ENCODE data around the gene IRX5. TPM values are rescaled to one million over a fixed set of nuclear protein-coding genes. Genes with fewer than 3 reads are reported as not detected.

Gene IRX5
- total and polyA plus RNA-seq, 2 of the 8 experiments (the other 6 are each of a cell fraction or from before 2014, with no cell fraction given): 0.48 to 0.56 TPM

GRCh38 chr16:54912720-54913119 is 17.9 kb upstream of the IRX5 start:
- no peak overlapping the region for H3K27ac ChIP-seq (ENCODE audit: low read depth, low read length)
- no peak overlapping the region for H2BK120ac ChIP-seq (replicated peaks; ENCODE audit: low read depth, low read length)
- no peak overlapping the region for H3K4me3 ChIP-seq (ENCODE audit: extremely low read depth in 1 of 4, insufficient read depth in 2 of 4, low read depth in 3 of 4, low read length in 4 of 4)
- H3K27me3 ChIP-seq (replicated peaks in 1 of 4; ENCODE audit: control insufficient read depth in 3 of 4, extremely low read depth in 1 of 4, insufficient read depth in 3 of 4, low read length in 3 of 4): no peaks in the 10 kb centered on the region
- no peaks in the 10 kb centered on the region for H4K20me1 ChIP-seq (replicated peaks in 1 of 2; ENCODE audit: control insufficient read depth in 1 of 2, insufficient read depth in 2 of 2, low read length in 2 of 2)
- H2BK20ac ChIP-seq (ENCODE audit: low read length): no peak overlapping the region
- POLR2A ChIA-PET (ENCODE audit: partially characterized antibody): no interaction called here
- no peak overlapping the region for H2BK12ac ChIP-seq (ENCODE audit: low read depth, low read length)
- H3K23me2 ChIP-seq (ENCODE audit: low read depth, low read length): no peaks in the 10 kb centered on the region; the same call in 1 of the 2 replicates
- H3K4ac ChIP-seq (replicated peaks; ENCODE audit: insufficient read length, low read depth, low read length): no peak overlapping the region
- WGBS, 2 experiments (ENCODE audit: extremely low coverage in 1 of 2, insufficient coverage in 1 of 2, insufficient read length in 1 of 2, insufficient replicate concordance in 2 of 2, low coverage in 1 of 2, low lambda C conversion rate in 2 of 2, missing lambda C conversion rate in 1 of 2): 93% methylated on average over 2 of the region's 2 CpGs; no CpG with 5 or more reads in 1 of the 2 experiments
- no peak overlapping the region for H3K9ac ChIP-seq (replicated peaks in 1 of 4; ENCODE audit: extremely low read depth in 1 of 4, low read depth in 3 of 4, low read length in 3 of 4)
- no peak overlapping the region for H2BK5ac ChIP-seq (ENCODE audit: low read depth, low read length)
- H3K4me2 ChIP-seq (ENCODE audit: insufficient read depth in 1 of 2, low read depth in 2 of 2, low read length in 2 of 2): no peak overlapping the region
- H4K8ac ChIP-seq (ENCODE audit: extremely low read depth, insufficient read depth, low read length): no peak overlapping the region
- H3K56ac ChIP-seq (replicated peaks; ENCODE audit: insufficient read length, low read depth, low read length): no peak overlapping the region
- CTCF ChIA-PET (ENCODE audit: partially characterized antibody): interaction anchor here (1.4 kb wide), 1 partner anchor 22 kb away, joined by 3 read pairs; no protein-coding TSS in a partner anchor
- no peak overlapping the region for H4K91ac ChIP-seq (replicated peaks; ENCODE audit: insufficient read length, low read length)
- FAIRE-seq (no peak), DNase-seq (ENCODE audit: low read depth in 1 of 2, low spot score in 2 of 2) (no peak)
- no peak overlapping the region for H2BK15ac ChIP-seq (ENCODE audit: low read length)
- no peak overlapping the region for H3K18ac ChIP-seq (ENCODE audit: extremely low read depth, low read length)
- H2AFZ ChIP-seq (ENCODE audit: low read length): no peak overlapping the region
- no peak overlapping the region for H3K23ac ChIP-seq (ENCODE audit: insufficient read length)
- H3K36me3 ChIP-seq (ENCODE audit: control insufficient read depth in 2 of 4, insufficient read depth in 4 of 4, low read length in 3 of 4): no peaks in the 10 kb centered on the region; a peak in 2 of 8 replicates
- no peak overlapping the region for H2AK5ac ChIP-seq (ENCODE audit: low read depth, low read length)
- H3K79me2 ChIP-seq (ENCODE audit: control insufficient read depth in 1 of 2, insufficient read depth in 2 of 2, low read length in 2 of 2): no peaks in the 10 kb centered on the region
- H3K79me1 ChIP-seq (ENCODE audit: low read depth, low read length): no peaks in the 10 kb centered on the region
- H3K4me1 ChIP-seq (replicated peaks in 1 of 4; ENCODE audit: control insufficient read depth in 3 of 4, insufficient read depth in 4 of 4, low read length in 3 of 4): no peaks in the 10 kb centered on the region
- no peaks in the 10 kb centered on the region for H3K9me3 ChIP-seq (ENCODE audit: insufficient read depth in 2 of 2, low read depth in 1 of 2, low read length in 1 of 2)
- H4K5ac ChIP-seq (ENCODE audit: insufficient read length, low read depth, low read length): no peak overlapping the region
- H3K14ac ChIP-seq (ENCODE audit: insufficient read length): no peak overlapping the region
- TF ChIP-seq RFX5 (IDR thresholded peaks at IDR 0.05; ENCODE audit: borderline replicate concordance, low read depth, low read length): no peak
- no peak for TF ChIP-seq SIN3A (conservative IDR thresholded peaks at IDR 0.05 in 1 of 2, IDR thresholded peaks at IDR 0.05 in 1 of 2; ENCODE audit: low read depth in 1 of 2, low read length in 2 of 2)
- TF ChIP-seq KDM5A (IDR thresholded peaks at IDR 0.05; ENCODE audit: low read length): no peak
- no peak for TF ChIP-seq TCF12 (IDR thresholded peaks at IDR 0.05; ENCODE audit: low read depth, low read length)
- TF ChIP-seq CHD1 (IDR thresholded peaks at IDR 0.05; ENCODE audit: low read depth, low read length): no peak
- TF ChIP-seq POU5F1 (IDR thresholded peaks at IDR 0.05; ENCODE audit: low read depth, low read length): no peak
- TF ChIP-seq TAF1 (IDR thresholded peaks at IDR 0.05; ENCODE audit: low read depth, low read length): no peak
- TF ChIP-seq TEAD4 (IDR thresholded peaks at IDR 0.05; ENCODE audit: low read depth, low read length): no peak
- no peak for TF ChIP-seq SP2 (IDR thresholded peaks at IDR 0.05; ENCODE audit: low read length)
- no peak for TF ChIP-seq EP300 (IDR thresholded peaks at IDR 0.05; ENCODE audit: borderline replicate concordance in 1 of 2, low read depth in 2 of 2, low read length in 2 of 2)
- TF ChIP-seq TBP (IDR thresholded peaks at IDR 0.05; ENCODE audit: low read depth, low read length): no peak
- TF ChIP-seq E2F6 (IDR thresholded peaks at IDR 0.05): no peak
- no peak for TF ChIP-seq GTF2F1 (IDR thresholded peaks at IDR 0.05; ENCODE audit: borderline replicate concordance, low read depth, low read length)
- TF ChIP-seq JUND (IDR thresholded peaks at IDR 0.05; ENCODE audit: low read length): no peak
- TF ChIP-seq KDM1A (IDR thresholded peaks at IDR 0.05; ENCODE audit: borderline replicate concordance, low read length): no peak

Measured in H1 (cell line).